H1 (cell line): ENCODE results near the gene YIPF1.
"Not testable (repeated sequence)": the region's sequence is repeated elsewhere in the genome, so short reads cannot be mapped to it uniquely, and the experiment has no call there.

Experiments used
- BCL11A ChIP-seq, 2 experiments: IDR thresholded peaks; one replicate each; pipeline ENCODE4 v1.6.1; 2011; ENCODE audit warnings: low read depth in 2 of 2, low read length in 2 of 2, mild to moderate bottlenecking in 2 of 2
- BRCA1 ChIP-seq: IDR thresholded peaks from 2 replicates; pipeline ENCODE4 v1.6.1; 2012; ENCODE audit warnings: low read depth, low read length, improper control_type of control experiment
- EP300 ChIP-seq, 2 experiments: IDR thresholded peaks; 1 replicate in 1 of 2; 2 replicates in 1 of 2; pipeline ENCODE4 v1.6.1; 2011 to 2012; ENCODE audit warnings: low read depth in 2 of 2, low read length in 2 of 2, mild to moderate bottlenecking in 2 of 2, borderline replicate concordance in 1 of 2, inconsistent platforms in 1 of 2, moderate library complexity in 1 of 2
- EZH2 ChIP-seq: fragments of 200-600 bp; sonication (generic); IDR thresholded peaks from 2 replicates; pipeline ENCODE4 v1.7.1; 2012; ENCODE audit warnings: low read depth, mild to moderate bottlenecking, moderate library complexity, low read length, inconsistent platforms; ENCODE audit not compliant: severe bottlenecking
- JUN ChIP-seq: IDR thresholded peaks from 2 replicates; pipeline ENCODE4 v1.6.1; 2011; ENCODE audit warnings: low read depth, mild to moderate bottlenecking, improper control_type of control experiment, low read length
- JUND ChIP-seq: IDR thresholded peaks from 2 replicates; pipeline ENCODE4 v1.6.1; 2011; ENCODE audit warnings: mild to moderate bottlenecking, improper control_type of control experiment, low read length
- NRF1 ChIP-seq: IDR thresholded peaks from 2 replicates; pipeline ENCODE4 v1.6.1; 2011; ENCODE audit warnings: mild to moderate bottlenecking, low read depth, low read length, improper control_type of control experiment
- POLR2A ChIP-seq, 2 experiments: IDR thresholded peaks; 1 replicate in 1 of 2; 2 replicates in 1 of 2; pipeline ENCODE4 v1.6.1; 2011; ENCODE audit warnings: low read depth in 2 of 2, low read length in 2 of 2, mild to moderate bottlenecking in 2 of 2; ENCODE audit errors: control extremely low read depth in 1 of 2
- POLR2AphosphoS5 ChIP-seq: IDR thresholded peaks from 2 replicates; pipeline ENCODE4 v1.6.1; 2011; ENCODE audit warnings: low read depth, low read length
- SIN3A ChIP-seq, 2 experiments: IDR thresholded peaks in 1 of 2; conservative IDR thresholded peaks in 1 of 2; 2 replicates each; pipeline ENCODE4 v1.6.1; 2011 to 2012; ENCODE audit warnings: low read length in 2 of 2, improper control_type of control experiment in 1 of 2, low read depth in 1 of 2, mild to moderate bottlenecking in 1 of 2
- ZNF274 ChIP-seq: IDR thresholded peaks from 2 replicates; pipeline ENCODE4 v1.7.0; 2012; ENCODE audit warnings: low read length, borderline replicate concordance; ENCODE audit errors: extremely low read depth
- TF ChIP-seq, protein P1 (sequence below), 3 experiments: IDR thresholded peaks; 1 replicate in 2 of 3; 2 replicates in 1 of 3; pipeline versions ENCODE4 v1.5.1 to v1.6.1; 2011; ENCODE audit warnings: low read length in 3 of 3, mild to moderate bottlenecking in 3 of 3, inconsistent platforms in 2 of 3, low read depth in 1 of 3, moderate library complexity in 1 of 3; ENCODE audit not compliant: insufficient read depth in 1 of 3; ENCODE audit errors: control extremely low read depth in 1 of 3

DNA sequence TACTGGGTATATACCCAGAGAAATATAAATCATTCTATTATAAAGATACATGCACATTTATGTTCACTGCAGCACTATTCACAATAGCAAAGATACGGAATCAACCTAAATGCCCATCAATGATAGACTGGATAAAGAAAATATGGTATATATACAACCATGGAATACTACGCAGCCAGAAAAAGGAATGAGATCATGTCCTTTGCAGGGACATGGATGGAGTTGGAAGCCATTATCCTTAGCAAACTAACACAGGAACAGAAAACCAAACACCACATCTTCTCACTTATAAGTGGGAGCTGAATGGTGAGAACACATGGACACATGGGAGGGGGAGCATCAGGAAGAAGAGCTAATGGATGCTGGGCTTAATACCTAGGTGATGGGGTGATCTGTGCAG is 7.7 kb downstream of the YIPF1 start:
- TF ChIP-seq, protein P1, sequence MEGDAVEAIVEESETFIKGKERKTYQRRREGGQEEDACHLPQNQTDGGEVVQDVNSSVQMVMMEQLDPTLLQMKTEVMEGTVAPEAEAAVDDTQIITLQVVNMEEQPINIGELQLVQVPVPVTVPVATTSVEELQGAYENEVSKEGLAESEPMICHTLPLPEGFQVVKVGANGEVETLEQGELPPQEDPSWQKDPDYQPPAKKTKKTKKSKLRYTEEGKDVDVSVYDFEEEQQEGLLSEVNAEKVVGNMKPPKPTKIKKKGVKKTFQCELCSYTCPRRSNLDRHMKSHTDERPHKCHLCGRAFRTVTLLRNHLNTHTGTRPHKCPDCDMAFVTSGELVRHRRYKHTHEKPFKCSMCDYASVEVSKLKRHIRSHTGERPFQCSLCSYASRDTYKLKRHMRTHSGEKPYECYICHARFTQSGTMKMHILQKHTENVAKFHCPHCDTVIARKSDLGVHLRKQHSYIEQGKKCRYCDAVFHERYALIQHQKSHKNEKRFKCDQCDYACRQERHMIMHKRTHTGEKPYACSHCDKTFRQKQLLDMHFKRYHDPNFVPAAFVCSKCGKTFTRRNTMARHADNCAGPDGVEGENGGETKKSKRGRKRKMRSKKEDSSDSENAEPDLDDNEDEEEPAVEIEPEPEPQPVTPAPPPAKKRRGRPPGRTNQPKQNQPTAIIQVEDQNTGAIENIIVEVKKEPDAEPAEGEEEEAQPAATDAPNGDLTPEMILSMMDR (IDR thresholded peaks at IDR 0.05; ENCODE audit: control extremely low read depth in 1 of 3, insufficient read depth in 1 of 3, low read depth in 1 of 3, low read length in 3 of 3), result not testable (repeated sequence)
- not testable (repeated sequence) for TF ChIP-seq ZNF274; EZH2; POLR2AphosphoS5; BCL11A (IDR thresholded peaks at IDR 0.05; ENCODE audit: low read depth in 2 of 2, low read length in 2 of 2); JUN; EP300 (IDR thresholded peaks at IDR 0.05; ENCODE audit: borderline replicate concordance in 1 of 2, low read depth in 2 of 2, low read length in 2 of 2); NRF1; JUND; BRCA1; POLR2A (IDR thresholded peaks at IDR 0.05; ENCODE audit: control extremely low read depth in 1 of 2, low read depth in 2 of 2, low read length in 2 of 2); SIN3A (conservative IDR thresholded peaks at IDR 0.05 in 1 of 2, IDR thresholded peaks at IDR 0.05 in 1 of 2; ENCODE audit: low read depth in 1 of 2, low read length in 2 of 2)
